Measurements from ENCODE around the gene FGFR3.

The FGFR3 gene

GRCh38 chr4:1836650-1837049, 43.6 kb downstream of the FGFR3 start:
- TF ChIP-seq CTCF (IDR thresholded peaks at IDR 0.05), result no peak

GRCh38 chr4:1837069-1837468, 44.0 kb downstream of the FGFR3 start:
- DNase-seq (ENCODE audit: low spot score), result no peak
- TF ChIP-seq CTCF (IDR thresholded peaks at IDR 0.05), result no peak

More at GRCh38 chr4:1836650-1837049, 43.6 kb downstream of the FGFR3 start:
- DNase-seq (ENCODE audit: low spot score), result no peak
- Histone ChIP-seq H3K27ac (no peak overlapping the region), H3K4me3 (no peak overlapping the region)

DNA sequence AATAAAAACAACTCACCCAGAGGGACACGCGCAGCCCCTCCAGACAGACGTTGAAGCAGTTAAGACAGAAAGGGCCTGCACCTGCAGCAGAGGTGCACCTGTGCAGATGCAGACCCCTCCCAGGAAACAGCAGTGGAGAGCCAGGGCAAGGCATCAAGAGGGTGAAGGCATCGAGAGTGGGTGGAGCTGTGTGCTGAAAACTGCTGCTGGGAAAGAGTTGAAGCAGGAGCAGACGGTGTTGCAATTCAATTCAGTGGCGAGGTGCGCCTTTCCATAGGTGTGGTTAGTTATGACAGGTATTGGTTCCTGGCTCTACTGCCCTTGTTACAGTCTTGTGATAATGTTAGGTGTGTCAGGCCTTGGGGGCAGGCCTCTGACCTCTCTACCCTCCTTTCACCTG, 46.2 kb downstream of the FGFR3 start:
- no peak for DNase-seq (ENCODE audit: low spot score)
- no peak for TF ChIP-seq CTCF (IDR thresholded peaks at IDR 0.05)
- Histone ChIP-seq H3K27ac (no peak overlapping the region), H3K4me3 (no peak overlapping the region)

More at GRCh38 chr4:1837069-1837468, 44.0 kb downstream of the FGFR3 start:
- no peak overlapping the region for H3K27ac ChIP-seq
- no peak overlapping the region for H3K4me3 ChIP-seq

DNA sequence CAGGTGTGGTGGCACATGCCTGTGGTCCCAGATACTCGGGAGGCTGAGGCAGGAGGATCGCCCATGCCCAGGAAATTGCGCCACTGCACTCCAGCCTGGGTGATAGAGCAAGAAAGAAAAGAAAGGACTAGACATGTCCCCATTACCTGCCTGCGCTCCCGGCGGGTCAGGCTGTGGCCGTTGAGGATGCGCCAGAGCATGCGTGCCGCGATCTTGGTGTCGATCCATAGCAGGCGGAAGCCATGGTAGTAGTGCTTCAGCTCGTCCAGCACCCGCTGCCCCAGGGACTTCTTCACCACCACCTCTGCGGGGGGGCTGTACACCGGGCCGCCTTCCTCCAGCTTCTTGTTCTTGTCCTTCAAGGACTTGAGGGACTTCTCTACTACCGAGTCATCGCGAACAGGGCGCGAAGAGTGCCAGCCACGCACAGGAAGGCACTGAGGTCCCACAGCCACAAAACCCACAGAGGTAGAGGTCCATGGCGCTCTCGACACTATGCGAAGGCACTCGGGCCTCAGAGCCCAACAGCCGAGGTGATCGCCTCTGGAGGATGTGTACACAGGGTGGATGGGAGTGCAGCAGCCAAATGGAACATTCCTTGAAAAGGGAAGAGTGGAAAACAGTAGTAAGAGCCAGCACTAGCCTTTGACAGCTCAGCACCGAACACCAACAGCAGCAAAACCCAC, 48.3 kb downstream of the FGFR3 start:
- Histone ChIP-seq H3K4me3 (no peak overlapping the region), H3K27ac (no peak overlapping the region)
- DNase-seq (ENCODE audit: low spot score), result no peak
- TF ChIP-seq CTCF (IDR thresholded peaks at IDR 0.05), result no peak

DNA sequence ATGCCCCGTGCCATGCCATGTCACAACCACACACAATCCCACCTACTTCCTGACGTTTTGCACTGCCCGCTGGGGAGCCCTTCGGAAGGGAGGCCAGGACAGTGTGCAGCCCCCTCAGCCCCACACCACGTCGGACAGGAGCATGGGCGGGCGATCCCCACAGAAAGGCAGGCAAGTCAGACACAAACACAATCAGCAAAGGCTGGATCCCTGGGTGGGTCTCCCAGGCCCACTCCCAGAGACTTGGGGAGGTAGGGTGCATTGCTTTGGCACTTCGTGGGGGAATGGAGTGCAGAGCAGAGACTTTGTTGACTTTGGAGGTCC, 48.8 kb downstream of the FGFR3 start:
- no peak for TF ChIP-seq CTCF (IDR thresholded peaks at IDR 0.05)
- DNase-seq (ENCODE audit: low spot score), result no peak
- H3K27ac ChIP-seq, result no peak overlapping the region
- H3K4me3 ChIP-seq, result no peak overlapping the region

DNA sequence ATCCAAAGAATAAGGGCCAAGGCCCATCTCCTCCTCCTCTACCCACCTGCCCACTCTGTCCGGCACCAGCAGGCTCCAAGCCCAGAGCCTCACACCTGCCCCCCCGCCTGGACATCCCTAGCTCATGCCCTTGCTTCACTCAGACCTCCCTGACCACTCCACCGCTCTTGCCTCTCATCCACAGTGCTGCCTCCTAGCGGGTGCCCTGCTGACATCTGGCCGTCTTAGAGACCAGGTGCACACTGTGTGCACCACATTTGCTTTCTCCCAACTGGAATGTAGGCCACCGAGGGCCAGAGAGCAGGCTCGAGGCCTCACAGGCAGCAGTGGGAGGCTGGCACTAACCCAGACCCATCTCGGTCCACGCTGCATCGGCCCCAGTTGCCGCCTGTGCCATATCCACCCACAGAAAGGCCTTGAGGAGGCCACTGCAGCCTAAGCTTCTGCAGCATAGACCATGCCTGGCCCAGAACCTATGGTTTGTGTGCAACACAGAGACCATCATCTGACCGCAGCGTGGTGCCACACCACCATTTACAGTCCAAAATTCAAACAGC, 49.3 kb downstream of the FGFR3 start:
- Histone ChIP-seq H3K4me3 (no peak overlapping the region), H3K27ac (no peak overlapping the region)
- TF ChIP-seq CTCF (IDR thresholded peaks at IDR 0.05), result no peak
- no peak for DNase-seq (ENCODE audit: low spot score)

DNA sequence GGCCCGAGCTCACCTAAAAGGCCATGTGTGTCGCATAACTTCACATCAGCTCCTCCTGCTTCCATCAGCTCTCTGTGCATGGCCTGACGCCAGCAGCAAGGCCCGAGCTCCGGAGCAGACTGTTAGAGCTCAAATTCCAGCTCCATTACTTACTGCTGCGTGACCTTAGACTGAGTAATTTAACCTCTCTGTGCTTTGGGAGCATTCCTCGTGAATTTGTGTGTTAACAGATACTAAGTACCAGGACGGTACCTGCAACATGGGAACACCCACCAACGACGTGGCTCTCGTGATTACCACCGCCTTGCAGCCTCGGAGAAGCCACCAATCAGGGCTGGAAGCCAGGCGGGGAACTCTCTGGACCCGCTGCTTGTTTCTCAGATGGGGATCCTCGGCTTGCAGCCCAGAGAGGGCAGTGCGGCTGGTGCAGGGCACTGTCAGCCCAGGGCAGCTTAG, 49.9 kb downstream of the FGFR3 start:
- no peak for TF ChIP-seq CTCF (IDR thresholded peaks at IDR 0.05)
- no peak for DNase-seq (ENCODE audit: low spot score)
- H3K4me3 ChIP-seq, result no peak overlapping the region
- H3K27ac ChIP-seq, result no peak overlapping the region

Measured in coronary artery (tissue), 2 donors.